22Rv1 (cell line): Measurements from ENCODE around the gene FAM180B.

Experiments
- CTCF ChIP-seq: fragments of 450-650 bp; IDR thresholded peaks from 2 replicates; pipeline ENCODE4 v1.5.1; 2017; ENCODE audit warnings: mild to moderate bottlenecking
- ZFX ChIP-seq: fragments of 450-650 bp; IDR thresholded peaks from 2 replicates; pipeline ENCODE4 v1.6.1; 2017; ENCODE audit warnings: antibody characterized with exemption, borderline replicate concordance

- TF ChIP-seq CTCF (no peak), ZFX (no peak)
These were observed 3.1 kb downstream of the FAM180B start for GRCh38 chr11:47589584-47589976.
